Measurements from ENCODE around the gene PLD3.

GRCh38 chr19:40371802-40372122 lies 23.3 kb downstream of the PLD3 start:
- TF ChIP-seq CTCF (IDR thresholded peaks at IDR 0.05) (no peak), POLR2A (IDR thresholded peaks at IDR 0.05) (no peak)

Data from right lobe of liver (tissue), 4 donors.